Right lobe of liver (tissue), 6 donors: ENCODE measurements around the gene TECTA. TPM values are rescaled to one million over a fixed set of nuclear protein-coding genes. Genes with fewer than 3 reads are reported as not detected.

Experiments used
- ATAC-seq, 4 donors: fragments of 200-7000 bp; cut with Tn5 transposase; one replicate each; pipeline ENCODE4 v1.9.1; 2020; ENCODE audit warnings: mild to moderate bottlenecking in 4 of 4, moderate library complexity in 4 of 4
- DNase-seq, 3 donors: peaks; one replicate each; pipeline ENCODE4 v3.0.0-alpha.2; 2020
- H3K27ac ChIP-seq, 3 donors: fragments of 200-600 bp; one replicate each; pipeline ENCODE4 v1.8.0; 2022
- H3K27me3 ChIP-seq, 2 donors: fragments of 200-600 bp; one replicate each; pipeline ENCODE4 v1.8.0; 2022
- H3K36me3 ChIP-seq, 4 donors: fragments of 200-600 bp; sonication (generic) in 1 of 4; one replicate each; pipeline versions ENCODE4 v1.5.1 to v1.8.0; 2017 to 2022; ENCODE audit warnings: control low read depth in 1 of 4
- H3K4me1 ChIP-seq, 4 donors: fragments of 200-600 bp; sonication (generic) in 1 of 4; one replicate each; pipeline versions ENCODE4 v1.5.1 to v1.8.0; 2017 to 2022; ENCODE audit warnings: control low read depth in 1 of 4
- H3K4me3 ChIP-seq, 3 donors: fragments of 200-600 bp; one replicate each; pipeline ENCODE4 v1.8.0; 2022
- H3K9me3 ChIP-seq, 4 donors: fragments of 200-600 bp; sonication (generic) in 1 of 4; one replicate each; pipeline versions ENCODE4 v1.5.1 to v1.8.0; 2017 to 2022; ENCODE audit warnings: control low read depth in 1 of 4
- POLR2A ChIP-seq: fragments of 450-650 bp; IDR thresholded peaks from one replicate; pipeline ENCODE4 v1.6.1; 2017; ENCODE audit warnings: antibody characterized with exemption, mild to moderate bottlenecking
- WGBS: methylation state at CpG from one replicate; pipeline ENCODE4 v1.1.6; 2018; ENCODE audit warnings: low coverage, low lambda C conversion rate; ENCODE audit not compliant: insufficient coverage; ENCODE audit errors: missing lambda C conversion rate; 5-methylcytosine and 5-hydroxymethylcytosine counted together
- intact Hi-C, 2 donors: fragments of 100-400 bp; cut with DNase I; formaldehyde crosslinking; loops; one replicate each; pipeline versions ENCODE4 v1.11.2 to v1.14.1; 2022
- total RNA-seq, 6 experiments: library from RNA; depleted of rRNA in 2 of 6; stranded (reverse); fragments of >200 nt in 2 of 6; fragmentation: NEBNext Ultra II Directional in 3 of 6; extraction: Animal tissue kit (Norgen Biotek cat#: 25700) in 3 of 6; gene quantifications; one replicate each; pipeline versions ENCODE4 v1.1.0 to v1.2.4, GENCODE V29; 2016 to 2023
- TF ChIP-seq, protein P1 (sequence below), 4 donors: fragments of 200-600 bp in 3 of 4; fragments of 450-650 bp in 1 of 4; IDR thresholded peaks; one replicate each; pipeline versions ENCODE4 v1.5.1 to v1.8.0; 2016 to 2022; ENCODE audit warnings: antibody characterized with exemption in 4 of 4, mild to moderate bottlenecking in 2 of 4
- donor health status: DM: no; HTN: yes; CAD: no.
- donor health status: DM: no; HTN: no; CAD: no.
- donor health status: DM: no; HTN: no; CAD: no.
- donor health status: DM: no; HTN: yes; CAD: no.
- donor health status: DM: no; HTN: yes; CAD: no.

Gene TECTA
- total RNA-seq, 6 experiments from 2014 or later, result 0.24 to 1.2 (median 0.52) TPM

DNA sequence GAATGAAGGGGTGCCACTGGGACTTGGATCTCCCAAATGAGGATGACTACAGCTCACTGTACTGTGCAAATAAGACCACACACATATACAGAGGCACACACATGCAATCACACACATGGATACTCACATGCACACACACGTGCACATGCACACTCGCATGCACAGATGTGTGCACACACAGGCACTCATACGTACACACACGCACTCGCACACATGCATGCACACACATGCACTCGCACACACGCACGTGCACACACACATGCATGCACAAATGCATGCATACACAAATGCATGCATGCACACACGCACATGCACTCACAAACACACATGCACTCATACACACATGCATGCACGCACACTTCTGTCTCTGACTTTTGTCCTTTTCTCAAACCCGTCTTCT, 36.0 kb downstream of the TECTA start:
- no peak for DNase-seq
- H3K36me3 ChIP-seq, result no peaks in the 10 kb centered on the region
- TF ChIP-seq POLR2A, result no peak
- TF ChIP-seq, protein P1, sequence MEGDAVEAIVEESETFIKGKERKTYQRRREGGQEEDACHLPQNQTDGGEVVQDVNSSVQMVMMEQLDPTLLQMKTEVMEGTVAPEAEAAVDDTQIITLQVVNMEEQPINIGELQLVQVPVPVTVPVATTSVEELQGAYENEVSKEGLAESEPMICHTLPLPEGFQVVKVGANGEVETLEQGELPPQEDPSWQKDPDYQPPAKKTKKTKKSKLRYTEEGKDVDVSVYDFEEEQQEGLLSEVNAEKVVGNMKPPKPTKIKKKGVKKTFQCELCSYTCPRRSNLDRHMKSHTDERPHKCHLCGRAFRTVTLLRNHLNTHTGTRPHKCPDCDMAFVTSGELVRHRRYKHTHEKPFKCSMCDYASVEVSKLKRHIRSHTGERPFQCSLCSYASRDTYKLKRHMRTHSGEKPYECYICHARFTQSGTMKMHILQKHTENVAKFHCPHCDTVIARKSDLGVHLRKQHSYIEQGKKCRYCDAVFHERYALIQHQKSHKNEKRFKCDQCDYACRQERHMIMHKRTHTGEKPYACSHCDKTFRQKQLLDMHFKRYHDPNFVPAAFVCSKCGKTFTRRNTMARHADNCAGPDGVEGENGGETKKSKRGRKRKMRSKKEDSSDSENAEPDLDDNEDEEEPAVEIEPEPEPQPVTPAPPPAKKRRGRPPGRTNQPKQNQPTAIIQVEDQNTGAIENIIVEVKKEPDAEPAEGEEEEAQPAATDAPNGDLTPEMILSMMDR (IDR thresholded peaks at IDR 0.05), result no peak
- H3K4me3 ChIP-seq, result no peak overlapping the region
- no peaks in the 10 kb centered on the region for H3K4me1 ChIP-seq
- no peak for ATAC-seq
- H3K27ac ChIP-seq, result no peak overlapping the region
- H3K27me3 ChIP-seq, result no peaks in the 10 kb centered on the region
- no peaks in the 10 kb centered on the region for H3K9me3 ChIP-seq
- intact Hi-C loops, result no loop called here
- 97% methylated on average over 5 of the region's 11 CpGs for WGBS

GRCh38 chr11:121138259-121138658, 37.2 kb downstream of the TECTA start:
- ATAC-seq, result no peak
- TF ChIP-seq, protein P1 (IDR thresholded peaks at IDR 0.05), result no peak
- no peak for TF ChIP-seq POLR2A
- Histone ChIP-seq H3K27ac (no peak overlapping the region), H3K4me1 (no peaks in the 10 kb centered on the region), H3K27me3 (no peaks in the 10 kb centered on the region), H3K36me3 (no peaks in the 10 kb centered on the region), H3K4me3 (no peak overlapping the region), H3K9me3 (no peaks in the 10 kb centered on the region)
- 89% methylated on average over 4 of the region's 5 CpGs for WGBS
- intact Hi-C loops, result no loop called here
- DNase-seq, result no peak

- Histone ChIP-seq H3K36me3 (no peaks in the 10 kb centered on the region), H3K4me3 (no peak overlapping the region), H3K9me3 (no peaks in the 10 kb centered on the region), H3K27me3 (no peaks in the 10 kb centered on the region), H3K4me1 (no peaks in the 10 kb centered on the region), H3K27ac (no peak overlapping the region)
- 53% methylated on average over 5 of the region's 8 CpGs for WGBS
- DNase-seq (no peak), ATAC-seq (no peak)
- no peak for TF ChIP-seq POLR2A
- TF ChIP-seq, protein P1 (IDR thresholded peaks at IDR 0.05), result no peak
- intact Hi-C loops, result no loop called here
Measured at GRCh38 chr11:121140369-121140768, 39.3 kb downstream of the TECTA start.

- no peaks in the 10 kb centered on the region for H3K36me3 ChIP-seq
- H3K27me3 ChIP-seq, result no peaks in the 10 kb centered on the region
- WGBS, result 38% methylated on average over 1 of the region's 1 CpG
- DNase-seq, result no peak
- H3K4me1 ChIP-seq, result no peaks in the 10 kb centered on the region
- H3K27ac ChIP-seq, result no peak overlapping the region
- no peaks in the 10 kb centered on the region for H3K9me3 ChIP-seq
- intact Hi-C loops, result no loop called here
- TF ChIP-seq, protein P1 (IDR thresholded peaks at IDR 0.05), result no peak
- TF ChIP-seq POLR2A, result no peak
- no peak overlapping the region for H3K4me3 ChIP-seq
- ATAC-seq, result no peak
Measured at GRCh38 chr11:121141066-121141465, 40.0 kb downstream of the TECTA start.

DNA sequence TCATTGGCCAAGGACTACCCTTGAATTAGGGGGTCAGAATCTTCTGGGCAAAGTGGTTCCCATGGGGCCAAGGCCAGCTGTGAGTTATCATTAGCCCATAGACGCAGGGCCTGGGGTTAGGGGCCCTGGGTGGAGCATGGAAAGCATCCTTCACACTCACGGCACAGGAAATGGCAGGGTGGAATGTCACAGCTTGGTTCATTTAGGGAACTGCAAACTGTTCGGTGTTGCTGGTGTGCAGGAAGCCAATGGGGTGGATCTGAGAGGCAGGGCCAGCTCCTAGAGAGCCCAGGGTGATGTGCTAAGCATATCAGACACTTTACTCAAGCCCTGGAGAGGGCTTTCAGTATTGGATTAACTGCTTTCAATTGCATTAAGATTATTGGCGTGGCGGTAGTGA, 42.9 kb downstream of the TECTA start:
- Histone ChIP-seq H3K4me3 (no peak overlapping the region), H3K36me3 (no peaks in the 10 kb centered on the region), H3K4me1 (no peaks in the 10 kb centered on the region), H3K27me3 (no peaks in the 10 kb centered on the region), H3K27ac (no peak overlapping the region), H3K9me3 (no peaks in the 10 kb centered on the region)
- ATAC-seq, result no peak
- 79% methylated on average over 5 of the region's 5 CpGs for WGBS
- TF ChIP-seq, protein P1 (IDR thresholded peaks at IDR 0.05), result no peak
- no peak for TF ChIP-seq POLR2A
- intact Hi-C loops, result no loop called here
- no peak for DNase-seq
